Measurements from ENCODE around the gene MRPL45.
"Not testable (repeated sequence)": the region's sequence is repeated elsewhere in the genome, so short reads cannot be mapped to it uniquely, and the experiment has no call there.

GRCh38 chr17:38254357-38254756, 42.6 kb upstream of the MRPL45 start:
- not testable (repeated sequence) for TF ChIP-seq ZC3H10 (CRISPR knock-in tag; IDR thresholded peaks at IDR 0.05); ZFP3 (CRISPR knock-in tag; IDR thresholded peaks at IDR 0.05); TOX (CRISPR knock-in tag; IDR thresholded peaks at IDR 0.05; ENCODE audit: borderline replicate concordance); ISL1 (CRISPR knock-in tag; IDR thresholded peaks at IDR 0.05); TCF4 (CRISPR knock-in tag; IDR thresholded peaks at IDR 0.05; ENCODE audit: borderline replicate concordance); ZFP30 (CRISPR knock-in tag; IDR thresholded peaks at IDR 0.05); ZNF70 (CRISPR knock-in tag; IDR thresholded peaks at IDR 0.05); ZNF565 (CRISPR knock-in tag; conservative IDR thresholded peaks at IDR 0.05; ENCODE audit: low read depth); GLIS3 (CRISPR knock-in tag; IDR thresholded peaks at IDR 0.05); PATZ1 (CRISPR knock-in tag; IDR thresholded peaks at IDR 0.05; ENCODE audit: borderline replicate concordance); ARNTL (CRISPR knock-in tag; IDR thresholded peaks at IDR 0.05; ENCODE audit: borderline replicate concordance, low read depth)

Measured in SK-N-SH treated with all-trans-retinoic acid at 6 μM for 48 hours (cell line).